ENCODE results near the gene ZNF780B.

DNA sequence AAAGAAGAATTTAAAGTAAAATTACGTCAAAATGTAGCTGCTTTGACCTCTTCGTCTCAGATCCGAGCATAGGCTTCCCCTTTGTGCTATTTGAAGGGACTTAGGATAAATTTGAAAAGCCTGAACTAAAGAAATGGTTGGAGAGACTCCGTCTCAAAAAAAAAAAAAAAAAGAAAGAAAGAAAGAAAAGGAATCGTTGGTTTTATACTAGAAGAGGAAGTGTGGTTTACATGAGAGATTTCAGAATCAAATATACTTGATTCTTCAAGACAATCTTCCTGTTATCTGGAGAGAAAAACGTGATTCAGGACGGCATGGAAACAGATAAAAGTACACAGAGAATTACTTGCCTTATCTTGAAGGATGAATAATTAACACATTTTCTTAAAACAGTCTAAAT lies 474 bp upstream of the ZNF780B start:
- TF ChIP-seq, protein P1, sequence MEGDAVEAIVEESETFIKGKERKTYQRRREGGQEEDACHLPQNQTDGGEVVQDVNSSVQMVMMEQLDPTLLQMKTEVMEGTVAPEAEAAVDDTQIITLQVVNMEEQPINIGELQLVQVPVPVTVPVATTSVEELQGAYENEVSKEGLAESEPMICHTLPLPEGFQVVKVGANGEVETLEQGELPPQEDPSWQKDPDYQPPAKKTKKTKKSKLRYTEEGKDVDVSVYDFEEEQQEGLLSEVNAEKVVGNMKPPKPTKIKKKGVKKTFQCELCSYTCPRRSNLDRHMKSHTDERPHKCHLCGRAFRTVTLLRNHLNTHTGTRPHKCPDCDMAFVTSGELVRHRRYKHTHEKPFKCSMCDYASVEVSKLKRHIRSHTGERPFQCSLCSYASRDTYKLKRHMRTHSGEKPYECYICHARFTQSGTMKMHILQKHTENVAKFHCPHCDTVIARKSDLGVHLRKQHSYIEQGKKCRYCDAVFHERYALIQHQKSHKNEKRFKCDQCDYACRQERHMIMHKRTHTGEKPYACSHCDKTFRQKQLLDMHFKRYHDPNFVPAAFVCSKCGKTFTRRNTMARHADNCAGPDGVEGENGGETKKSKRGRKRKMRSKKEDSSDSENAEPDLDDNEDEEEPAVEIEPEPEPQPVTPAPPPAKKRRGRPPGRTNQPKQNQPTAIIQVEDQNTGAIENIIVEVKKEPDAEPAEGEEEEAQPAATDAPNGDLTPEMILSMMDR (IDR thresholded peaks at IDR 0.05): no peak
- no peak for TF ChIP-seq POLR2A (IDR thresholded peaks at IDR 0.05)
